Measurements from ENCODE around the gene YPEL2.

DNA sequence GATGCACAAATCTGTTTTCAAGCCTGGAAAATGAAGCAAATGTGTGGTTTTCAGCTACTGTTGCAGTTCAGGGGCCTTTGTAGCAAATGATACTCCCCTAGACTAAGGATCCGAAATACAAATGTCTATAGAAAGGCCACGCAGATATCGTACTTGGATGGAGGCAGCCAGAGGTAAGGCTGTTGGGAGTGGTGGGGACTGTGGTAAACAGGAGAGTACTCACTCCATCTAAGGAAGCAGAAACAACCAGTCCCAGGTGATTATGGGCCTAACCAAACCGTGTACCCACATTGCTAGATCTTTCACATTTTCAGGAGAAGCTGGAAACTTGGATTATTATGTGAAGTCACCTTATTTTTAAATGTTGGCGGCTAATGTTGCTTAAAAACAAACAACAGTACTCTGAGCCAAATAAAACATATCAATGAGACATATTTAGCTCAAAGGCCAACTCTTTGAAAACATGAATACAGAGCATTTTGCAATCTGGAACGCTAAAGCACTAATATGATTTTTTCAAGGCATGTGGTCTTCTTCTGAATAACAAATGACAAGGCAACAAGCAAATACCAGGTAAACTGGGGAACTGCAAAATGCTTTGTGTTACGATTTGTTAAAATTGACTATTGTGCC lies 110.1 kb downstream of the YPEL2 start:
- TF ChIP-seq, protein P1, sequence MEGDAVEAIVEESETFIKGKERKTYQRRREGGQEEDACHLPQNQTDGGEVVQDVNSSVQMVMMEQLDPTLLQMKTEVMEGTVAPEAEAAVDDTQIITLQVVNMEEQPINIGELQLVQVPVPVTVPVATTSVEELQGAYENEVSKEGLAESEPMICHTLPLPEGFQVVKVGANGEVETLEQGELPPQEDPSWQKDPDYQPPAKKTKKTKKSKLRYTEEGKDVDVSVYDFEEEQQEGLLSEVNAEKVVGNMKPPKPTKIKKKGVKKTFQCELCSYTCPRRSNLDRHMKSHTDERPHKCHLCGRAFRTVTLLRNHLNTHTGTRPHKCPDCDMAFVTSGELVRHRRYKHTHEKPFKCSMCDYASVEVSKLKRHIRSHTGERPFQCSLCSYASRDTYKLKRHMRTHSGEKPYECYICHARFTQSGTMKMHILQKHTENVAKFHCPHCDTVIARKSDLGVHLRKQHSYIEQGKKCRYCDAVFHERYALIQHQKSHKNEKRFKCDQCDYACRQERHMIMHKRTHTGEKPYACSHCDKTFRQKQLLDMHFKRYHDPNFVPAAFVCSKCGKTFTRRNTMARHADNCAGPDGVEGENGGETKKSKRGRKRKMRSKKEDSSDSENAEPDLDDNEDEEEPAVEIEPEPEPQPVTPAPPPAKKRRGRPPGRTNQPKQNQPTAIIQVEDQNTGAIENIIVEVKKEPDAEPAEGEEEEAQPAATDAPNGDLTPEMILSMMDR (IDR thresholded peaks at IDR 0.05), result no peak
- TF ChIP-seq EZH2 (IDR thresholded peaks at IDR 0.05; ENCODE audit: borderline replicate concordance, insufficient read depth, low read depth, low read length, poor library complexity, severe bottlenecking), result no peak

All from B cell (primary cell).